A549 (cell line): ENCODE measurements around the gene SPINK4.

ENCODE experiments used
- CEBPB ChIP-seq, 2 experiments: fragments of >200 bp in 1 of 2; sonication (Bioruptor Twin) in 1 of 2; formaldehyde crosslinking in 1 of 2; IDR thresholded peaks; 2 replicates each; pipeline ENCODE4 v1.6.1; 2012 to 2016
- CHD4 ChIP-seq: fragments of 200-600 bp; sonication (generic); IDR thresholded peaks from 2 replicates; pipeline ENCODE4 v1.6.1; 2016; ENCODE audit warnings: antibody characterized with exemption, mild to moderate bottlenecking, borderline replicate concordance
- KDM1A ChIP-seq: fragments of 200-600 bp; sonication (generic); IDR thresholded peaks from 2 replicates; pipeline ENCODE4 v1.6.1; 2016; ENCODE audit warnings: low read depth, mild to moderate bottlenecking
- PHF8 ChIP-seq: fragments of 200-600 bp; sonication (generic); IDR thresholded peaks from 2 replicates; pipeline ENCODE4 v1.6.1; 2016; ENCODE audit warnings: low read depth, mild to moderate bottlenecking, antibody characterized with exemption, moderate library complexity, borderline replicate concordance
- POLR2A ChIP-seq: IDR thresholded peaks from 2 replicates; pipeline ENCODE4 v1.6.1; 2012; ENCODE audit warnings: mild to moderate bottlenecking, low read length
- RAD21 ChIP-seq, 2 experiments: fragments of >200 bp in 1 of 2; sonication (Bioruptor Twin) in 1 of 2; formaldehyde crosslinking in 1 of 2; IDR thresholded peaks in 1 of 2; conservative IDR thresholded peaks in 1 of 2; 2 replicates in 1 of 2; 3 replicates in 1 of 2; pipeline ENCODE4 v1.6.1; 2012 to 2018; ENCODE audit warnings: inconsistent platforms in 1 of 2
- RNF2 ChIP-seq: fragments of 200-600 bp; sonication (generic); IDR thresholded peaks from 2 replicates; pipeline ENCODE4 v1.6.1; 2016; ENCODE audit warnings: low read depth, mild to moderate bottlenecking, antibody characterized with exemption, moderate library complexity, borderline replicate concordance
- SMC3 ChIP-seq: fragments of >200 bp; sonication (Bioruptor Twin); formaldehyde crosslinking; IDR thresholded peaks from 3 replicates; pipeline ENCODE4 v1.6.1; 2018; ENCODE audit warnings: inconsistent platforms
- TF ChIP-seq, protein P1 (sequence below): fragments of >200 bp; sonication (Bioruptor Twin); formaldehyde crosslinking; IDR thresholded peaks from 3 replicates; pipeline ENCODE4 v1.5.1; 2016
- TF ChIP-seq, protein P2 (sequence below): fragments of 200-600 bp; sonication (generic); IDR thresholded peaks from 2 replicates; pipeline ENCODE4 v1.6.1; 2016; ENCODE audit warnings: antibody characterized with exemption, mild to moderate bottlenecking, moderate library complexity

DNA sequence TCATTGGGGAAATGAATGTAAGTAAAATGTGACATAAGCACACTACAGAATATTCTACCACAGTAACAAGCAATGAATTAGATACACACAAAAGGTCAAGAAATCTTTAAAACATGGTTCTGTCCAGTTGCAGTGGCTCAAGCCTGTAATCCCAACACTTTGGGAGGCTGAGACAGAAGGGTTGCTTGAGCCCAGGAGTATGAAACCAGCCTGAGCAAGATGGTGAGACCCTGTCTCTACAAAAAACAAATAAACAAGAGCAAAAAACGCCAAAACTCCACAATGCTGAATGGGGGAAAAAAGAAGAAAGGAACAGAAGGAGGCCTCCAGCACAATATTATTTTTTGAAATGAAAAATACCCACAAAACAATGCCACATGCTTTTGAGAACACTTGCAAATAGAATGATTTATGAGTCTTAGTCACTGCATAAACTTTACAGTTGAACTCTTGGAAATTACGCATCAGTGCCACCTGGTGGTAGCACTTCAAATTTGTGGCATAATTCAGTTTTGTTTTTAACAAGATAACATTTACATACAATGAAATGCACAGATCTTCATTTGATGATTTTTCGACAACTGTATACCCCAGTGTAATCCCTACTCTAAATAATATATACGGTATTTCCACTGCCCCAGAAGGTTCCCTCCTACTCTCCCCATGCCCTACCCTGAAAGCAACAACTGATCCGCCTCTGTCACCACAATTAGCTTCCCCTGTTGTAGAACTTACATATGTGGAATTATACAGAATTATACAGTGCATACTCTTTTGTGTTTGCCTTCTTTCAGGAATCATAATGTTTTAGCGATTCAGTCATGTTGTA lies 14.4 kb upstream of the SPINK4 start:
- TF ChIP-seq, protein P1, sequence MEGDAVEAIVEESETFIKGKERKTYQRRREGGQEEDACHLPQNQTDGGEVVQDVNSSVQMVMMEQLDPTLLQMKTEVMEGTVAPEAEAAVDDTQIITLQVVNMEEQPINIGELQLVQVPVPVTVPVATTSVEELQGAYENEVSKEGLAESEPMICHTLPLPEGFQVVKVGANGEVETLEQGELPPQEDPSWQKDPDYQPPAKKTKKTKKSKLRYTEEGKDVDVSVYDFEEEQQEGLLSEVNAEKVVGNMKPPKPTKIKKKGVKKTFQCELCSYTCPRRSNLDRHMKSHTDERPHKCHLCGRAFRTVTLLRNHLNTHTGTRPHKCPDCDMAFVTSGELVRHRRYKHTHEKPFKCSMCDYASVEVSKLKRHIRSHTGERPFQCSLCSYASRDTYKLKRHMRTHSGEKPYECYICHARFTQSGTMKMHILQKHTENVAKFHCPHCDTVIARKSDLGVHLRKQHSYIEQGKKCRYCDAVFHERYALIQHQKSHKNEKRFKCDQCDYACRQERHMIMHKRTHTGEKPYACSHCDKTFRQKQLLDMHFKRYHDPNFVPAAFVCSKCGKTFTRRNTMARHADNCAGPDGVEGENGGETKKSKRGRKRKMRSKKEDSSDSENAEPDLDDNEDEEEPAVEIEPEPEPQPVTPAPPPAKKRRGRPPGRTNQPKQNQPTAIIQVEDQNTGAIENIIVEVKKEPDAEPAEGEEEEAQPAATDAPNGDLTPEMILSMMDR: peak; percentile 95
- TF ChIP-seq RNF2 (no peak), SMC3 (peak; percentile 98), CHD4 (no peak), POLR2A (no peak), CEBPB (IDR thresholded peaks at IDR 0.05) (no peak; a peak in 1 of 4 replicates), KDM1A (no peak), RAD21 (conservative IDR thresholded peaks at IDR 0.05 in 1 of 2, IDR thresholded peaks at IDR 0.05 in 1 of 2) (peak; percentile 94 to 96), PHF8 (no peak)
- TF ChIP-seq, protein P2, sequence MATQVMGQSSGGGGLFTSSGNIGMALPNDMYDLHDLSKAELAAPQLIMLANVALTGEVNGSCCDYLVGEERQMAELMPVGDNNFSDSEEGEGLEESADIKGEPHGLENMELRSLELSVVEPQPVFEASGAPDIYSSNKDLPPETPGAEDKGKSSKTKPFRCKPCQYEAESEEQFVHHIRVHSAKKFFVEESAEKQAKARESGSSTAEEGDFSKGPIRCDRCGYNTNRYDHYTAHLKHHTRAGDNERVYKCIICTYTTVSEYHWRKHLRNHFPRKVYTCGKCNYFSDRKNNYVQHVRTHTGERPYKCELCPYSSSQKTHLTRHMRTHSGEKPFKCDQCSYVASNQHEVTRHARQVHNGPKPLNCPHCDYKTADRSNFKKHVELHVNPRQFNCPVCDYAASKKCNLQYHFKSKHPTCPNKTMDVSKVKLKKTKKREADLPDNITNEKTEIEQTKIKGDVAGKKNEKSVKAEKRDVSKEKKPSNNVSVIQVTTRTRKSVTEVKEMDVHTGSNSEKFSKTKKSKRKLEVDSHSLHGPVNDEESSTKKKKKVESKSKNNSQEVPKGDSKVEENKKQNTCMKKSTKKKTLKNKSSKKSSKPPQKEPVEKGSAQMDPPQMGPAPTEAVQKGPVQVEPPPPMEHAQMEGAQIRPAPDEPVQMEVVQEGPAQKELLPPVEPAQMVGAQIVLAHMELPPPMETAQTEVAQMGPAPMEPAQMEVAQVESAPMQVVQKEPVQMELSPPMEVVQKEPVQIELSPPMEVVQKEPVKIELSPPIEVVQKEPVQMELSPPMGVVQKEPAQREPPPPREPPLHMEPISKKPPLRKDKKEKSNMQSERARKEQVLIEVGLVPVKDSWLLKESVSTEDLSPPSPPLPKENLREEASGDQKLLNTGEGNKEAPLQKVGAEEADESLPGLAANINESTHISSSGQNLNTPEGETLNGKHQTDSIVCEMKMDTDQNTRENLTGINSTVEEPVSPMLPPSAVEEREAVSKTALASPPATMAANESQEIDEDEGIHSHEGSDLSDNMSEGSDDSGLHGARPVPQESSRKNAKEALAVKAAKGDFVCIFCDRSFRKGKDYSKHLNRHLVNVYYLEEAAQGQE: no peak
